GM18867 (cell line): Measurements from ENCODE around the gene F7.

Experiments
- ATAC-seq: cut with Tn5 transposase; IDR thresholded peaks from one replicate; pipeline ENCODE4 v1.9.1; 2021; ENCODE audit warnings: mild to moderate bottlenecking, moderate library complexity; ENCODE audit not compliant: unreplicated experiment

F7 gene

GRCh38 chr13:113116206-113116800, 10.7 kb downstream of the F7 start:
- ATAC-seq, result no peak

DNA sequence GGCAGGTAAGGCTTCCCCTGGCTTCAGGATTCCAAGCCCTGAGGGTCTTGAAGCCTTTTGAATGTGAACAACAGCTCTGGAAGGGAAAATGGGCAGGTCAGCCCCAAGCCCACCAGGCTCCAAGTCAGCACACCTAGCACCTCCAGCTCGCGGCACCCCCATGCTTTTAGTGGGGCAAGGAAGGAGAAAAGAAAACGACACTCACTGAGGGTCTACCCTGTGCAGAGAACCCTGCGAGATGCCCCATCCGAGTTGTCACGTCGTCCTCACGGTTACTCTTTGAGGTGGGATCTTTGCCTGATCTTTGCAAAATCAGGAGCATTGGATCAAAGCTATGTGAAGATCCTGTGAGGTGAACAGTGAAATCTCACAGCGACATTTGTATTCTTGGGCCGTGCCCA, 11.3 kb downstream of the F7 start:
- ATAC-seq, result no peak

GRCh38 chr13:113117335-113117872, 11.8 kb downstream of the F7 start:
- ATAC-seq, result no peak

- ATAC-seq, result no peak
Measured at GRCh38 chr13:113117911-113118260, 12.3 kb downstream of the F7 start.

GRCh38 chr13:113118261-113119021, 12.8 kb downstream of the F7 start:
- no peak for ATAC-seq

GRCh38 chr13:113119166-113119821, 13.7 kb downstream of the F7 start:
- no peak for ATAC-seq

- ATAC-seq, result no peak
Measured at GRCh38 chr13:113119822-113120189, 14.2 kb downstream of the F7 start.

DNA sequence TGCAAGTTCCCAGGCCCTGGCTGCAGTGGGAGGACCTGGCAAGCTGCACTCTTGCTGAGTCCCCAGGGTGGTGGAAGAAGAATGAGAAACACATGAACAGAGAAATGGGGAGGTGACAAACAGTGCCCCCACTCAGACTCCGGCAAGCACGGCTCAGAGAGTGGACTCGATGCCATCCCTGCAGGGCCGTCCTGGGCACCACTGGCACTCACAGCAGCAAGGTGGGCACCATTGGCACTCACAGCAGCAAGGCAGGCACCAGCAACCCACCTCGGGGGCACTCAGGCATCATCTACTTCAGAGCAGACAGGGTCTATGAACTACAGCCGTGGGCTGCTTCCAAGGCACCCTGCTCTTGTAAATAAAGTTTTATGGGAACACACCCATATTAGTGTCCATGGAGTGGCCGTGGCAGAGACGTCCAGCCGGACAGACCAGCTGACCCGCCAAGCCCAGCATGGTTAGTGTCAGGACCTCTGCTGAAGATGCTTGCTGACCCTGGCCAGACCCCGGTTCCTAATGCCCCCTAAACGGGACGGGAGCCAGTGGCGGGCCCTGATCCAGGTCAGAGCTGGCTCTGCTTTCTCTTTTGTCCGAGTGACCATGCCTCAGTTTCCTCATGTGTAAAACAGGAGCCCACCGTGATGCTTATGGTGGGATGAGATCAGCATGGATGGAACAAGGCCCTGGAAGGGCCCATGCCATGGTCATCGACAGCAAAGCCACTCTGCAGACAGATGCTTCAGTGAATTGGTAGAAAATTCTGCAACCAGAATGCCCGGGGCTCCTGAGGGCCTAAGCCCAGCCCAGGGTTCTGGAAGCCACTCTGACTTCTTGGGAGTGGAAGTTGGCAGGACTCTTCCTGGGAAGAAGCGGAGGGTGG, 14.9 kb downstream of the F7 start:
- ATAC-seq, result no peak

DNA sequence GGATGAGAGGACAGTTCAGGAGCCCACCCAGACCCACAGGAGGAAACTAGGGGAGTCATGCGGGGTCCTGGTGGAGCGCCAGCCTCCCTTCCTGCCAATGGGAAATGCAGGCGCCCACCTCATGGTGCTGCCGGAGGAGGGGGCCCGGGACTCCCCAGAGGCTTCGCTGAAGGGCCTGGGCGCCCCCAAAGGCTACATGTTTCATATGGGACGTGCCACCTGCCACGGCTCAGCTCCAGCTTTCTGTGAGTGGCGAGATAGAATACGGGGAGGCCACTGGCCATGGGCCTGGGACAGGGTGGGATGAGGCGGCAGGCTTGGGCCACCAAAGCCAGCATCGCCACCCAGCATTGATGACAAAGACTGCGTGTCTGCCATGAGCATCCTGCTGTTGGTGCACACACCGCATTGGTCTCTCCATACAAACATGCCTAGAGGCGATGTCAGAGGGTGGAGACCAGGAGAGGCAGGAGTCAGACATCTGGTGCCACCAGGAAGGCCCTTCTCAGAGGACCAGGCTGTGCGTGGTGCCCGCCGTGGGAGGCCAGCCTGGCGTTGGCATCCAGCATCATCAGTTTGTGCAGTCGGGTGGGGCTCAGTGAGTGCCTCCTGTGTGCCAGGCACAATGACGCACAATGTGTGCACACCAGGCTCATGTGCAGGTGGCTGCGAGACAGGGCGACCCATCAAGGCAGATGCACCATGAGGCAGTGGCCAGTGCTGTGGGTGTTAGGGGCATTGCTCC, 15.8 kb downstream of the F7 start:
- ATAC-seq, result no peak

GRCh38 chr13:113121928-113122471, 16.4 kb downstream of the F7 start:
- no peak for ATAC-seq

- ATAC-seq, result no peak
Measured at GRCh38 chr13:113122550-113123225, 17.1 kb downstream of the F7 start, which contains the start of gene F10. Gene F10, plus strand, starts transcription at chr13:113122799. Its CDS starts 57 bp downstream, at chr13:113122856.

GRCh38 chr13:113123226-113124201, 17.9 kb downstream of the F7 start:
- ATAC-seq, result no peak

DNA sequence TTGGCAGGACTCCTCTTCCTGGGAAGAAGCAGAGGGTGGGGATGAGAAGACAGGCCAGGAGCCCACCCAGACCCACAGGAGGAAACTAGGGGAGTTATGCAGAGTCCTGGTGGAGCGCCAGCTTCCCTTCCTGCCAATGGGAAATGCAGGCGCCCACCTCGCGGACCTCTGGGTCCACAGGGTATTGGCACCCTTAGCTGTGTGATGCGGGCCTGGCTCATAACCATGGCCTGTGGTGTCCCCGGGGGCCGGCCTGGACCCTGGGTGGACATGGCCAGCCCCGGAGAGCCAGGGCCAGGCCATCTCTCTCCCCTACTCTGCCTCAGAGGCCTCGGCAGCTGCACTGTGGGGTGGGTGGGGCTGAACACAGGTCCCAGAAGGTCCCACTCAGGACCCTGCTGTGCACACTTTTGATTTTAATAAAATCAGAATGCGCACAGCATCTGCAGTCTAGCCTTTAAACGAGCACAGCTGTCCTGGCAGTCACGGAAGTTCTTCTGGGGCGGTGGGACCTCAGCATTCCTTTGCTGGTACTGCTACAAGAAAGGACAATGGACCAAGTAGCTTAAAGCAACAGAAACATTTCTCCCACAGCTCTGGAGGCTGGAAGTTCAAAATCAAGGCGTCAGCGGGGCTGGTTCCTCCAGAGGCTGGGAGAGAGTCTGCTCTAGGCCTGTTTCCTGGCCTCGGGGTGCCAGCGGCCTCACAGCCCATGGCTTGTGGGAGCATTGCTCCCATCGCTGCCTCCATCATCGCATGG, 18.8 kb downstream of the F7 start:
- ATAC-seq, result no peak

DNA sequence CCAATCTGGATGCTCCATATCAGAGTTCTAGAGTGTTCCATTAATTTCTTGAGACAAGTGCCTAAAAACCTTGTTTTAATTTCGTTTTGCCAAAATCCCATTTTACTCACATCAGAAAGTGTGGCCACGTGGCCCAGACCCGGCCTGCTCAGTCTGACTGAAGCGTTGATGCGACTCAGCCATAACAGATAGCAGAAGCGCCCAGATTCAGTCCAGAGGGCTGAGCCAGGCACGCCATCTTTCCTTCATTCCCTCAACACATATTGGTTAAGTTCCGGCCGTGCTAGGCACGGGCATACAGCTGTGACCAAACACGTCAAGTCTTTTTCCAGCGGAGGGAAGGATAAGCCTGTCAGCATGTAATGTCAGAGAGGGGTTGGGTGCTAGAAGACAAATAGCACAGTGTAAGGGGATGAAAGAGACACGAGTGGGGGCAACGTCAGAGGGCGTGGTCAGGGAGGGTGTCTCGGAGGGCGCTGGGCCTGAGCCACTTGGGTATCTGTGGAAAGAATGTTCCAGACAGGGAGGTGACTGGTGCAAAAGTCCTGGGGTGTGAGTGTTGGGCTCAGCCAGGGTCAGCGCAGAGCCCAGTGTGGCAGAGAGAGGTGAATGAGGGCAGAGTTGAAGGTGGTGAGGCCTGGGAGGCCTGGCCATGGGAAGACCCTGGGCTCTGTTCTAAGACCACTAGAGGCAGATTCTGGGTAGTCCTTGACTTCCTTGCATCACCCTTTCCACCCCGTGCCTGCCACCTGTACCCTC, 20.1 kb downstream of the F7 start:
- ATAC-seq, result no peak

GRCh38 chr13:113126265-113127150, 20.9 kb downstream of the F7 start:
- no peak for ATAC-seq

DNA sequence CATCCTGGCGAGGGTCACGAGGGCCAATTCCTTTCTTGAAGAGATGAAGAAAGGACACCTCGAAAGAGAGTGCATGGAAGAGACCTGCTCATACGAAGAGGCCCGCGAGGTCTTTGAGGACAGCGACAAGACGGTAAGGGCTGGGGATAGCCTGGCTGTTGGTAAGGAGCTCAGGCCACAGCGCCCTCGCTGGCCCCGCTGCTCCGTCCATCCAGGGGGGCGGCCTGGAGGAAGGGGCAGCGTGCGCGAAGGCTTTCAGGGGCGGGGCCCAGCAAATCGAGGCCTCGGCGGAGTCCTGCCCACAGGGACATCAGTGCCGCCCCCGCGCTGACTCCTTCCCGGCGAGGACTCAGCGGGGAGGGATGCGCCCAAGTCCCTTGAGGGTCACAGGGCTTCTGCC, 23.9 kb downstream of the F7 start:
- ATAC-seq, result no peak
